GM18505 (cell line): Measurements from ENCODE around the gene PPA2.
"Not testable (repeated sequence)": the region's sequence is repeated elsewhere in the genome, so short reads cannot be mapped to it uniquely, and the experiment has no call there.

Experiments used
- ATAC-seq: cut with Tn5 transposase; IDR thresholded peaks from one replicate; pipeline ENCODE4 v1.9.1; 2021; ENCODE audit not compliant: unreplicated experiment
- POLR2A ChIP-seq: IDR thresholded peaks from 4 replicates; pipeline ENCODE4 v1.6.1; 2011; ENCODE audit warnings: borderline replicate concordance; ENCODE audit not compliant: insufficient read depth, insufficient read length; ENCODE audit errors: extremely low read depth

Gene PPA2

GRCh38 chr4:105471566-105472176 is 2.2 kb downstream of the PPA2 start:
- peak; percentile 20 for ATAC-seq
- TF ChIP-seq POLR2A, result no peak

- ATAC-seq, result no peak
- TF ChIP-seq POLR2A, result no peak
Measured at GRCh38 chr4:105470766-105471165, 3.1 kb downstream of the PPA2 start.

GRCh38 chr4:105469736-105470135 is 4.1 kb downstream of the PPA2 start:
- no peak for TF ChIP-seq POLR2A
- ATAC-seq, result no peak

- no peak for ATAC-seq
- no peak for TF ChIP-seq POLR2A
Measured at GRCh38 chr4:105466580-105466979, 7.3 kb downstream of the PPA2 start.

- not testable (repeated sequence) for ATAC-seq
Measured at GRCh38 chr4:105464563-105464962, 9.3 kb downstream of the PPA2 start.

GRCh38 chr4:105462576-105462975 is 11.3 kb downstream of the PPA2 start:
- ATAC-seq, result no peak
- TF ChIP-seq POLR2A, result no peak

- ATAC-seq, result no peak
- TF ChIP-seq POLR2A, result no peak
Measured at GRCh38 chr4:105461621-105462382, 12.1 kb downstream of the PPA2 start.

- no peak for ATAC-seq
- TF ChIP-seq POLR2A, result no peak
Measured at GRCh38 chr4:105461221-105461620, 12.6 kb downstream of the PPA2 start.

- ATAC-seq, result no peak
- TF ChIP-seq POLR2A, result no peak
Measured at GRCh38 chr4:105460306-105460705, 13.6 kb downstream of the PPA2 start.

- ATAC-seq, result not testable (repeated sequence)
Measured at GRCh38 chr4:105458541-105458940, 15.3 kb downstream of the PPA2 start.

- ATAC-seq, result no peak
Measured at GRCh38 chr4:105458001-105458400, 15.9 kb downstream of the PPA2 start.

GRCh38 chr4:105455998-105456397 is 17.9 kb downstream of the PPA2 start:
- no peak for ATAC-seq
- TF ChIP-seq POLR2A, result no peak

More at GRCh38 chr4:105458001-105458400, 15.9 kb downstream of the PPA2 start:
- TF ChIP-seq POLR2A, result no peak

- no peak for TF ChIP-seq POLR2A
- ATAC-seq, result no peak
Measured at GRCh38 chr4:105455182-105455581, 18.7 kb downstream of the PPA2 start.

- TF ChIP-seq POLR2A, result no peak
- ATAC-seq, result peak; percentile 93
Measured at GRCh38 chr4:105453550-105454205, 20.2 kb downstream of the PPA2 start.

- no peak for ATAC-seq
- TF ChIP-seq POLR2A, result no peak
Measured at GRCh38 chr4:105451346-105451745, 22.5 kb downstream of the PPA2 start.

- ATAC-seq, result no peak
- no peak for TF ChIP-seq POLR2A
Measured at GRCh38 chr4:105440890-105441289, 33.0 kb downstream of the PPA2 start.
